GM18909 (cell line): Measurements from ENCODE around the gene SLC15A2.
"Not testable (repeated sequence)": the region's sequence is repeated elsewhere in the genome, so short reads cannot be mapped to it uniquely, and the experiment has no call there.

Experiments used
- ATAC-seq: cut with Tn5 transposase; IDR thresholded peaks from one replicate; pipeline ENCODE4 v1.9.1; 2021; ENCODE audit warnings: mild to moderate bottlenecking; ENCODE audit not compliant: unreplicated experiment, poor library complexity

SLC15A2 gene, protein sequence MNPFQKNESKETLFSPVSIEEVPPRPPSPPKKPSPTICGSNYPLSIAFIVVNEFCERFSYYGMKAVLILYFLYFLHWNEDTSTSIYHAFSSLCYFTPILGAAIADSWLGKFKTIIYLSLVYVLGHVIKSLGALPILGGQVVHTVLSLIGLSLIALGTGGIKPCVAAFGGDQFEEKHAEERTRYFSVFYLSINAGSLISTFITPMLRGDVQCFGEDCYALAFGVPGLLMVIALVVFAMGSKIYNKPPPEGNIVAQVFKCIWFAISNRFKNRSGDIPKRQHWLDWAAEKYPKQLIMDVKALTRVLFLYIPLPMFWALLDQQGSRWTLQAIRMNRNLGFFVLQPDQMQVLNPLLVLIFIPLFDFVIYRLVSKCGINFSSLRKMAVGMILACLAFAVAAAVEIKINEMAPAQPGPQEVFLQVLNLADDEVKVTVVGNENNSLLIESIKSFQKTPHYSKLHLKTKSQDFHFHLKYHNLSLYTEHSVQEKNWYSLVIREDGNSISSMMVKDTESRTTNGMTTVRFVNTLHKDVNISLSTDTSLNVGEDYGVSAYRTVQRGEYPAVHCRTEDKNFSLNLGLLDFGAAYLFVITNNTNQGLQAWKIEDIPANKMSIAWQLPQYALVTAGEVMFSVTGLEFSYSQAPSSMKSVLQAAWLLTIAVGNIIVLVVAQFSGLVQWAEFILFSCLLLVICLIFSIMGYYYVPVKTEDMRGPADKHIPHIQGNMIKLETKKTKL

DNA sequence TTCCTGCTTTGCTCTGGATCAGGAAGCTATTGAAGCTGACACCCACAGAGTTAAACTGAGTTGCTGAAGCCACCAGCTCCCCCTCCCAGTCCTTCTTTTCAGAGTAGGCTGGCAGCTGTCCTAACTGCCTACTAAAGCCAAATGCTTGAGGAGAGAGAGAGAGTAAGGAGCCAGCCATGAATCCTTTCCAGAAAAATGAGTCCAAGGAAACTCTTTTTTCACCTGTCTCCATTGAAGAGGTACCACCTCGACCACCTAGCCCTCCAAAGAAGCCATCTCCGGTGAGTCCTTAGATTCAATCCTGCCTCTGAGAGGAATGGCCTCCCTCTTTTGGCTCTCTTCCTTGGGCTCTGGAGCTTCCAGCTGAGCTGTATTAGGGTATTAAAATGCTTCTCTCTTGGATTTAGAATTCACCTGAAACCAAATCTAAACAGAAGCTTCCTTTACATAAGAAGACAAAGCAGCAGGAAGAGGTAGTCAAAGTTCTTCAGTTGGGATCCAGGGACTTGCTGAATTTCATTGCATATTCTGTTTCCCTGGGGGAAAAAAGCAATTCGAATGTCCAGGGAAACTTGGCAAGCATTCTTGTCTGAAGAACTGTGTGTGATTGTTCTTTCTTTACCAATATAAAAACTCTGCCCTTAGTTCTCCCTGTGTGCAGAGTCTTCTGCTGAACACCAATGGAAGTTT lies at the start of gene SLC15A2:
SLC15A2 (plus strand) TSS at position 101 of the 690 bp plus-strand sequence; CDS start at position 177, 76 bp downstream.
- ATAC-seq = no peak

DNA sequence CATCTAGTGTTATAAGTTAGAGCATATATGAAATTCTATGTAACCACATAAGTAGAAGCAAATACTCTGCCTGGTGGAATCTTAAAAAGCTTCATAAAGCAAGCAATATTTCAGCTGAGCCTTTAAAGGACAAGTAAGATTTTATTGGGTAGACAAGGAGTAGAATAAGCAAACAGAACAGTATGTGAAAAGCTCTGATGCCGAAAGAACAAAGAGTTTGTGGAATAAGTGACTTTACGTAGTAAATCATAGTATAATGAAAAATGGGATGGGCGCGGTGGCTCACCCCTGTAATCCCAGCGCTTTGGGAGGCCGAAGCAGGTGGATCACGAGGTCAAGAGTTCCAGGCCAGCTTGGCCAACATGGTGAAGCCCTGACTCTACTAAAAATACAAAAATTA lies 49.3 kb upstream of the SLC15A2 start:
- ATAC-seq = no peak

DNA sequence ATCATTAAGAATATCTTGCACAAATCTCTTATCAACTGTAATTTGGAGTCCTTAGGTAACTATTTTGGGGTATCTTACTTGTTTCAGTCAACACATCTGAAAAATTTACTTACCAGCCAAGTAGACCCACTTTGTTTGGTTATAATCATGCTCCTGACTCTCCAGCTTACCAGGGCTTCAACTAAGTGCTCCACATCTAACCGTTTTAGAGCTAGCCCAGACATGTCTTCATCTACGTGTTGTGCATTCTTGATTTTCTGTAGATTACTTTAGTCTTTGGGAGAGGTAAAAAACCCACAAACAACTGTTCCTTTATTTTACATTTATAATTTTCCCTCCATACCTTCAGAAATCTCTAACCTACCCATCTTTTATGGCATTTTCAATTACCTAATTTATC lies 41.9 kb upstream of the SLC15A2 start:
- no peak for ATAC-seq

DNA sequence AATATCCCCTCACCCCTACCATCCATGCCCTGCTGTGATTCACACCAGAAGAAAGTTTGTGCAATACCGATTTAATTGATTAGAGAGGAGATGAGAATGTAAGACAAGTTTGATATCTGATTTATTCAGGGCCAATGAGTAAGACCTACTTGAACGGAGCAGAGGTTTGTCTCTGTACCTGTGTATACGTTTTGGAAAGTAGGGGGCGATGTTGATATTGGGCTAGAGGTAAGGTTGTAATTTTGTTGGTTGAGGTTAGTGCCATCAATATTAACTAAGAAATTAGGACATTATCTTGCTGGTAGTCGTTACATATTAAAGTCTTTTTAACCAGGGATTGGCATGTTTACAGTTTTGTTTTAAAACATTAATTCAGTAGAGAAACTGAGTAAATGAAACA lies 38.6 kb upstream of the SLC15A2 start:
- ATAC-seq = no peak

DNA sequence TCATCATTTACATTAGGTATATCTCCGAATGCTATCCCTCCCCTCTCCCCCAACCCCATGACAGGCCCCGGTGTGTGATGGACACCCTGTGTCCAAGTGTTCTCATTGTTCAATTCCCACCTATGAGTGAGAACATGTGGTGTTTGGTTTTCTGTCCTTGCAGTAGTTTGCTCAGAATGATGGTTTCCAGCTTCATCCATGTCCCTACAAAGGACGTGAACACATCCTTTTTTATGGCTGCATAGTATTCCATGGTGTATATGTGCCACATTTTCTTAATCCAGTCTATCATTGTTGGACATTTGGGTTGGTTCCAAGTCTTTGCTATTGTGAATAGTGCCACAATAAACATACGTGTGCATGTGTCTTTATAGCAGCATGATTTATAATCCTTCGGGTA lies 36.4 kb upstream of the SLC15A2 start:
- not testable (repeated sequence) for ATAC-seq

DNA sequence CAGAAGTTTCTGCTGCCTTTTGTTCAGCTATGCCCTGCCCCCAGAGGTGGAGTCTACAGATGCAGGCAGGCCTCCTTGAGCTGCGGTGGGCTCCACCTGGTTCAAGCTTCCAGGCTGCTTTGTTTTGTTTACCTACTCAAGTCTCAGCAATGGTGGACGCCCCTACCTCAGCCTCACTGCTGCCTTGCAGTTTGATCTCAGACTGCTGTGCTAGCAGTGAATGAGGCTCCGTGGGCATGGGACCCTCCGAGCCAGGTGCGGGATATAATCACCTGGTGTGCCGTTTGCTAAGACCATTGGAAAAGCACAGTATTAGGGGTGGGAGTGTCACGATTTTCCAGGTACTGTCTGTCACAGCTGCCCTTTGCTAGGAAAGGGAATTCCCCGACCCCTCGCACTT lies 31.0 kb upstream of the SLC15A2 start:
- ATAC-seq = not testable (repeated sequence)

DNA sequence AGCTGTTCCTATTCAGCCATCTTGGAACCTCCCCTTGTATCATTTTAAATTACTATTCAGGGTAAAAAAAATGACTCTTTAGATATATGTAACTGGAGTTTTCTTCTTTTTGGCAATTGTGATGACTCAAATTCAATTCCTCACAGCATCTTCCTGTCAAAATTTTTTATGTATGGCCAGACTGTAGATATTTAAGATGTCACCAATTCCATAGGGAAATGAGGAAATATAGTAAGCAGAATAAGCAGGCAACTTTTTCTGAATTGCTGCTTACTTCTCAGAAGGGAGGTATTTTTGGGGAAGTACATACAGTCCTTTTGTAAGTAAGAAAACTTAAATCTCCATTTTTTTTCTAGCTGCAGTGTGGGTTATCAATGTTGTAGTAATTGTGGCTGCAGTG lies 30.4 kb upstream of the SLC15A2 start:
- no peak for ATAC-seq

DNA sequence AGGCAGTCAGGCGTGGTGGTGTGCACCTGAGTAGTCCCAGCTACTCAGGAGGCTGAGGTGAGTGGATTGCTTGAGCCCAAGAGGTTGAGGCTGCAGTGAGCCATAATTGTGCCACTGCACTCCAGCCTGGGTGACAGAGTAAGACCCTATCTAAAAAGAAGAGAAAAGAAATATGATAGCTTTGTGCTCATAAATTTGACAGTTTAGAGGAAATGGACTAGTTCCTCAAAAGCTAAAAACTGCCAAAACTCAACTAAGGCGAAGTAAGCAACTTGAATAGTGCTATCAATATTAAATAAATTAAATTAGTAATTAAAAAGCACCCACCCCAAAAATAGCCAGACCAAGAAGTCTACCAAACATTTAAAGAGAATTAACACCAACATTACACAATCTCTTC lies 24.5 kb upstream of the SLC15A2 start:
- ATAC-seq = no peak

DNA sequence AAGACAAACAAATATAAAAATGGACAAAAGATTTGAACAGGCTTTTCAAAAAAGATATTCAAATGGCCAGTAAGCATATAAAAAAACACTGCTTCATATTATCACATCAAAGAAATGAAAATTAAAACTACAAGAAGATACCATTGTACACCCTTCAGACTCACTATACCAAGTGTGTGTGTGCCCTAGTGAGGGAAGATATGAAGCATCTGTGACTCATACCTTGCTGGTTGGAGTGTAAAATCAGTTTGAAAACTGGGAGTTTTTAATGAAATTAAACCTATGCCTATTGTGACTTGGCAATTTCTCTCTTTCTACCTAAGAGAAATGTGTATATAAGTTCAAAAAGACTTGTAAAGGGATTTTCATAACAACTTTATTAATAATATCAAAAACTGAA lies 23.5 kb upstream of the SLC15A2 start:
- no peak for ATAC-seq

DNA sequence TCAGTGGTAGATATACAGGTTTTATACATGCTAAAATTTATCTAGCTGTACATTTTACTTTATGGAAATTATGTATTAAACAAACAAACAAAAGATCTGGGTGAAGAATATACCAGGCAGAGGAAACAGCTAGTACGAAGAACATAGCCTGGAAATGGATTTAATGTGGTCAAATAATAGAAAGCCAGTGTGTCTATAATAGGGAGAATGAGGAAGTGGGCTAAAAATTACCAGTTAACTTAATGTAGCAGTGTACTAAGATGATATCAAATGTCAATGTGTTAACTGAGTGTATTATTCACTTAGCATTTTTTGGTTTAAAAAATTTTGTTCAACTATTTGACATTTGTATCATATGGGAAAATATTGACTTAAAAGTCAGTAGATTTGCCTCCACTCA lies 22.8 kb upstream of the SLC15A2 start:
- ATAC-seq = no peak

DNA sequence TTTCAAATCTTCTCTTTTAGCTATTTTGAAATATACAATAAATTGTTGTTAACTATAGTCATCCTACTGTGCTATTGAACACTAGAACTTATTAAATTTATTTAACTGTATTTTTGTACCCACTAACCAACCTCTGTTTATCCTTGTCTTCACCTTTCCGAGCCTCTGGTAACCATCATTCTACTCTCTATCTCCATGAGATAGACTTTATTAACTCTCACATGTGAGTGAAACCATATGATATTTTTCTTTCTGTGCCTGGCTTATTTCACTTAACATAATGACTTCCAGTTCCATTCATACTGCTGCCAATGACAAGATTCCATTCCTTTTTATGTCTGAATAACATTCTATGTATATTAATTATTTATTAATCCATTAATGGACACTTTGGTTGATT lies 15.8 kb upstream of the SLC15A2 start:
- ATAC-seq = no peak

DNA sequence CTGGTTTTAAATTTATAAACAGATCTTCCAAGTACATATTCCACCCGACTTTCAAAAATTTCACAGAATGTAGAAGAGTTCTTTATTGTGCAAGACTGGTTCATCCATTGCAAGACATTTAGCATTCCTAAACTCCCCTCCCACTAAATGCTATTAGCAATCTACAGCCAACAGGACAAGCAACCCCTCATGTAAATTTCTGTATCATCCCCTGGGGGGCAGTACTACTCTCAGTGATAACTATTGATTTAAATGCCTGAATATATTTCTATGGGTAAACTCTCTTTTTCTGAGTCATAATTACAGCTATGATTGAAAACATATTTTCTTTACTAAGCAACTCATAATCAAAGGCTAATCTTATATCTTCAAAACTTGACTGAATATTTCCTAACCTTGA lies 10.7 kb upstream of the SLC15A2 start:
- no peak for ATAC-seq

DNA sequence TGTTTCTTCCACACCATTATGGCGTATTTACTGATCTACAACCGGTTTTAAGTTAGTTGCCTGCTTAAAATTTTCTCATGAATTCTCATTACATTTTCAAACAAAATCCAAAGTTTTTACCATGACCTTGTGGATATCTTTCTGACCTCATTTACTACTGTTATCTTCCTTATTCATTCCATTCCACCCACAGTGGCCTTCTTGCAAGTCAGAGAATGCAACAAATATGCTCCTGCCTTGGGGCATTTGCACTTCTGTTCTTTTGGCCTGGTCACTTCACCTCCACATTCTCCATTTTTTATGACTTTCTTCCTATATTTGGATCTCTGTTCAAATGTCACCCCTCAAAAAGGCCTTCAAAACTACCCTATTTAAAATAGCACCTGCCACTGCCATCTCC lies 8.8 kb upstream of the SLC15A2 start:
- ATAC-seq = no peak

DNA sequence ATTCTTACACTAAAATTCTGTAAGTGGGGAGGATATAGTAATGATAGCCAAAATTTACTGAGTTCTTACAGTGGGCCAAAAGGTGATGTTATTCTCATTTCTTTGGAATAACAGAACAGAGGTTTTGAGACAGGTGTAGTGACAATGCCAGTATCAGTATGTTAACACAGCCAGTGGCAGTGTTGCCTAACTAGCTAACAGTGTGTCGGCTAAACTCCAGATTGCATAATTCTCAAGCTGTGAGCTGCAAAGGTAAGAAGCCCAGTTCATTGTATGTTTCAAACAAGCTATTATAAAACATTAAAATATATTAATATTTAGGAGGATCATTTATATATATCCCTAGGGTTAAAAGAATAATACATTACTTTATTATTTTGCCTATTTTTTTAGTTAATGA lies 920 bp downstream of the SLC15A2 start:
- no peak for ATAC-seq

DNA sequence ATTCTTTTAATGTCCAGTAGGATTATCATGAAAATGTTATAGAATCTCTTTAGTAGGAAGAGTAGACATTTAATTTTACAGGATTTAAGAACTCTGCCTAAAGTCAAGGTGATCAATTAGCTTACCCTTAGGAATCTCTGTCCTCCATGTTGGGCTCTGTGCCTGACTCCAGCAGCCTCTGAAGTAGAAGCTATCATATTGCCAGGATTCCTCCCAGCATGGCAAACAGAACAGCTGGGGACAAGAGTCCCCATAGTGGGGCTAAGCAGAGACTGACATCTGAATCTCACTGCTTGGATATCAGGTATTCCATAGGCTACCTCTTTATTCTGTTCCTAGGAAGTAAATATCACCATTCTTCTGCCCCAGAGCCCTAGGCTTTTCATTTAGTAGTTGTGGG lies 1.5 kb downstream of the SLC15A2 start:
- no peak for ATAC-seq

DNA sequence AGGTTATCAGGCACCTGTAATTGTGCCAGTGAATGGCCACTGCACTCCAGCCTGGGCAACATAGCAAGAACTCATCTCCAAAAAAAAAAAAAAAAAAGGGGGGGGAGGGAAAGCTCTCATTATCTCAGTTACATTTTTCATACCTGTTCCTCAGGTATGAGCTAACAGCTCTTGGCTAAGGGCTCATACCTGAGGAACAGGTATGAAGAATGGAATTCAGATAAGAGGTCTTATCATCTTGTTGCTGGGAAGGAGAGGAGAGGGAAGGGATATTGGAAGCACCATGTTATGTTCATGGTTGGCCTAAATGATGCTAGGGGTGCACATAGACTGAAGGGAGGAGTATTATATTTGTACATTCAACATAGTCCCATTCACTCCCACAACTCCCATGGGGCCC lies 2.6 kb downstream of the SLC15A2 start:
- ATAC-seq = no peak

DNA sequence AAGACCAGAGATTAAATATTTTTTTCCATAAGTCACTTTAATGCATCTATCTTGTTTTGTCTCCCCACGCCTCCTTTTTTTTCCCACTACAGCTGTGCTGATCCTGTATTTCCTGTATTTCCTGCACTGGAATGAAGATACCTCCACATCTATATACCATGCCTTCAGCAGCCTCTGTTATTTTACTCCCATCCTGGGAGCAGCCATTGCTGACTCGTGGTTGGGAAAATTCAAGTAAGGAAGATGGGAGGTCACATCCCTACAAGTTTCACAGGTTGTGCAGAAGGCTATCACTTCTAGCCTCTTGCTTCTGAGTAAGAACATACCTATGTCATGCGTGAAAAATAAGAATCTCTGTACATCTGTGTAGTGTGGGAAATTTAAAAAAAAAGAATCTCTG lies 3.1 kb downstream of the SLC15A2 start:
- no peak for ATAC-seq

DNA sequence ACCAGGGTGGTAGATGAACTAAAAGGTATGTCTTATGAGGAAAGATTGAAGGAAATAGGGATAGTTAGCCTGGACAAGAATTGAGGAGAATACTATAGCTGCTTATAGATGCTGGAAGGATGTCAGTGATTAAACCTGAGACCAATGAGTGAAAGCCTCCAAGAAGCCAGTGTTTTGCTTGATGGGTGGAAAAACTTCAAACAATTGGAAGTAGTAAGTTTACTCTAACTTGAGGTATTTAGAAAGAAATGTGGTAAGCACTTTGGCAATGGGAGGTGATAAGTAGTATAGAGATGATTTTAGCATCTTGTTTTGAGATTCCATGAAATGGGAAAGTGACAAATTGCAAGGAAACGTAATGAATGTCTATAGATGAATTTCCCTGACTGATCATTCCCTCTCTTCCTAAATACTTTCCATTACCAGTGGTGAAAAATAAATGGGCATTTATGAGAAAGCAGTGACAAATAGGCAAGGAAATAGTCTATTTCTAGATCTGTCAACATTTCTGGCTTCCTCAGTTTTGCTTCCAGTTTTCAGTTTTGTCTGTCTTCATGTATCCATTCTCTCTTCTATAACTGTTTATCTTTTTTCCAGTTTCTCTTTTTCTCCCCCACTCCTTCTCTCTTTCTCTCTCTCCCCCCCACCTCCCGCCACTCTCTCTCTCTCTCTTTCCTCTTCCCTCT lies 19.2 kb downstream of the SLC15A2 start:
- ATAC-seq = no peak

DNA sequence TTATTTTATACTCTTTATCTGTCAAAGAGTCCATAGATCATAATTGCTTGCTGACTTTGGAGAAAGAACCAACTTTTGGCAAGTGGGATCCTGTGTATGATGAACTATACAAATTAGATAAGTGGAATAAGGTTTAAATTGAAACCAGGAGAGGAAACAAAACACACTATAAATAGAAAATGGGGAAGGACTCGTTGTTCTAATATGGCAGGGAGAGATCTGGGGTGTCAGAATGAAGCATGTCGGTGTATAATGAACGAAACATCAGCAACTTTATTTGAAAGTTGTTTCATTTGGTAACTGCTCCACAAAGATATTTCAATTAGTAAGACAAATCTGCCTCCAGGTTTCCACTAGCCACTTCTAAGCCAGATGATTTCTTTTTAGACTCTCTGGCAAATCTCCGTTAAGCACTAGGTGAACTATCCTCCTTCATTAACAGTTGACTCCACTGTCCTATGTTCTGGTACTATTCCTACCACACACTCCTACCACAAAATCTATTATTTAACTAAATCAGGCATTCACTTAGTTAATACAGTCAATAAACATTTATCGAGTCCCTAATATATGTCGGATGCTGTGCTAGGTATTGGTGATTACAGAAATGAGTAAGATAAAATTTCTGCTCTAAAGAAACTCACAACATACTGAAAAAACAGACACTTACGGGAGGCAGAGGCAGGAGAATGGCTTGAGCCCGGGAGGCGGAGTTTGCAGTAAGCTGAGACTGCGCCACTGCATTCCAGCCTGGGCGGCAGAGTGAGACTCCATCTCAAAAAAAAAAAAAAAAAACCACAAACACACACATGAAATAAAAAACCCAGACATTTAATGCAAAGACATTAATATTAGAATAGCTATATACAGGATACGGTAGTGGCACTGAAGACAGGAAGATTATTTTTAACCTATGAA lies 20.1 kb downstream of the SLC15A2 start:
- no peak for ATAC-seq

DNA sequence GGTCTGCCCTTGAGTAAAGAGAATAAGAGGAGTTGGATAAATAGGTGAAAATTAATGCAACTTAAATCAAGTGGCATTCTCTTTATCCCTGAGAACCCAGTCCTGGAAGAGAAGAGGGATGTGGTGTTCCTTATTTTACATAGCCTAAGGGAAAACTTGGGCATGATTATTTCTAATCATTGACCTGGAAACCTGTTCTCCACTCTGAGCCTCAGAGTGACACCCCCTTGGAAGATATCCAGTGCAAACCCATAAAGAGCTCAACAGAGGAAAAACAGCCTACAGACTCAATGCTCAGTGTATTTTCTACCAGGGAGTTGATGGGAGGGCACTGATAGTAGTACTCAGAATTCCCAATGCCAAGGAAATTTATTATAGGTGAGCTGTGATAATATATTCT lies 22.0 kb downstream of the SLC15A2 start:
- ATAC-seq = no peak
